BE2C (cell line): Measurements from ENCODE around the gene SLAMF7.

Source experiments
- DNase-seq: peaks from one replicate; pipeline ENCODE4 v3.0.0-alpha.2; 2020
- H3K27me3 ChIP-seq: fragments of 250-450 bp; sonication (Bioruptor Pico); 2 replicates; pipeline ENCODE4 v1.5.1; 2020; ENCODE audit warnings: mild to moderate bottlenecking
- H3K36me3 ChIP-seq: fragments of 250-450 bp; sonication (Bioruptor Pico); 2 replicates; pipeline ENCODE4 v1.5.1; 2020; ENCODE audit warnings: mild to moderate bottlenecking
- H3K4me1 ChIP-seq: fragments of 250-450 bp; sonication (Bioruptor Pico); 2 replicates; pipeline ENCODE4 v1.5.1; 2020
- H3K4me3 ChIP-seq: 2 replicates; pipeline ENCODE4 v1.5.1; 2011; ENCODE audit warnings: low read depth, low read length
- H3K9me3 ChIP-seq: fragments of 250-450 bp; sonication (Bioruptor Pico); 2 replicates; pipeline ENCODE4 v1.5.1; 2020
- CTCF ChIP-seq: IDR thresholded peaks from 2 replicates; pipeline ENCODE4 v1.5.1; 2012; ENCODE audit warnings: mild to moderate bottlenecking, low read depth, low read length

The SLAMF7 gene

GRCh38 chr1:160717306-160717705, 21.7 kb upstream of the SLAMF7 start:
- Histone ChIP-seq H3K36me3 (no peaks in the 10 kb centered on the region), H3K4me3 (no peak overlapping the region), H3K9me3 (no peaks in the 10 kb centered on the region), H3K27me3 (peaks cover 14% of the 10 kb centered on the region; the same call in 1 of the 2 replicates), H3K4me1 (no peaks in the 10 kb centered on the region)
- DNase-seq: no peak
- no peak for TF ChIP-seq CTCF

- no peak for DNase-seq
- Histone ChIP-seq H3K27me3 (peaks cover 23% of the 10 kb centered on the region), H3K9me3 (no peaks in the 10 kb centered on the region), H3K4me1 (no peaks in the 10 kb centered on the region), H3K4me3 (no peak overlapping the region), H3K36me3 (no peaks in the 10 kb centered on the region)
- no peak for TF ChIP-seq CTCF
Measured at GRCh38 chr1:160718210-160718609, 20.8 kb upstream of the SLAMF7 start.

- no peak overlapping the region for H3K4me3 ChIP-seq
- TF ChIP-seq CTCF: no peak
- DNase-seq: no peak
- no peaks in the 10 kb centered on the region for H3K36me3 ChIP-seq
- H3K4me1 ChIP-seq: no peaks in the 10 kb centered on the region
- no peaks in the 10 kb centered on the region for H3K9me3 ChIP-seq
- peaks cover 39% of the 10 kb centered on the region for H3K27me3 ChIP-seq
Measured at GRCh38 chr1:160720356-160721085, 18.5 kb upstream of the SLAMF7 start.

- Histone ChIP-seq H3K4me3 (no peak overlapping the region), H3K27me3 (peaks cover 42% of the 10 kb centered on the region), H3K36me3 (no peaks in the 10 kb centered on the region), H3K4me1 (no peaks in the 10 kb centered on the region), H3K9me3 (no peaks in the 10 kb centered on the region)
- no peak for DNase-seq
- no peak for TF ChIP-seq CTCF
Measured at GRCh38 chr1:160721473-160721872, 17.6 kb upstream of the SLAMF7 start.

- Histone ChIP-seq H3K27me3 (peaks cover 37% of the 10 kb centered on the region), H3K4me1 (no peaks in the 10 kb centered on the region), H3K36me3 (no peaks in the 10 kb centered on the region), H3K9me3 (no peaks in the 10 kb centered on the region), H3K4me3 (no peak overlapping the region)
- no peak for DNase-seq
- no peak for TF ChIP-seq CTCF
Measured at GRCh38 chr1:160722726-160723125, 16.3 kb upstream of the SLAMF7 start.

GRCh38 chr1:160723332-160723731, 15.7 kb upstream of the SLAMF7 start:
- no peak for DNase-seq
- Histone ChIP-seq H3K9me3 (no peaks in the 10 kb centered on the region), H3K36me3 (no peaks in the 10 kb centered on the region), H3K4me3 (no peak overlapping the region), H3K27me3 (peaks cover 37% of the 10 kb centered on the region), H3K4me1 (no peaks in the 10 kb centered on the region)
- no peak for TF ChIP-seq CTCF
